K562 (cell line): ENCODE results near the gene GGNBP2. TPM values are rescaled to one million over a fixed set of nuclear protein-coding genes. Genes with fewer than 3 reads are reported as not detected.
A peak's percentile ranks its signal among the peaks of the same experiment; 100 is the strongest.

Source experiments
- ARID1B ChIP-seq: fragments of 450-650 bp; IDR thresholded peaks from 2 replicates; pipeline ENCODE4 v1.6.1; 2016; ENCODE audit warnings: antibody characterized with exemption, mild to moderate bottlenecking, inconsistent platforms
- BRF2 ChIP-seq: IDR thresholded peaks from 3 replicates; pipeline ENCODE4 v1.6.1; 2011; ENCODE audit warnings: borderline replicate concordance, mild to moderate bottlenecking; ENCODE audit not compliant: insufficient read length, insufficient read depth
- CBX8 ChIP-seq: fragments of 200-600 bp; sonication (generic); IDR thresholded peaks from 2 replicates; pipeline ENCODE4 v1.6.1; 2012; ENCODE audit warnings: borderline replicate concordance, mixed run types, low read depth, mild to moderate bottlenecking, moderate library complexity, mixed read lengths, low read length, control low read depth, inconsistent platforms; ENCODE audit not compliant: poor library complexity, severe bottlenecking; ENCODE audit errors: extremely low read depth
- CEBPB ChIP-seq: fragments of 450-650 bp; IDR thresholded peaks from 2 replicates; pipeline ENCODE4 v1.6.1; 2016; ENCODE audit warnings: missing genetic modification characterization, missing compliant biosample characterization
- JUND ChIP-seq, 2 experiments: IDR thresholded peaks; 2 replicates in 1 of 2; 3 replicates in 1 of 2; pipeline ENCODE4 v1.6.1; 2011; ENCODE audit warnings: borderline replicate concordance in 2 of 2, low read depth in 2 of 2, low read length in 2 of 2, improper control_type of control experiment in 1 of 2, missing biosample characterization in 1 of 2, missing genetic modification characterization in 1 of 2, missing genetic modification reagents in 1 of 2
- RAD51 ChIP-seq: fragments of 450-650 bp; IDR thresholded peaks from 2 replicates; pipeline ENCODE4 v1.7.1; 2016; ENCODE audit warnings: low read depth, mild to moderate bottlenecking, borderline replicate concordance
- SLC30A9 ChIP-seq: fragments of 250-450 bp; sonication (Bioruptor Pico); IDR thresholded peaks from 2 replicates; pipeline ENCODE4 v1.8.0; 2022; ENCODE audit warnings: mild to moderate bottlenecking, moderate library complexity
- SMAD1 ChIP-seq: fragments of 150-350 bp; IDR thresholded peaks from 2 replicates; pipeline ENCODE4 v1.6.1; 2014; ENCODE audit warnings: low read length, low read depth; ENCODE audit not compliant: partially characterized antibody
- TEAD1 ChIP-seq, 2 experiments: fragments of 450-650 bp in 1 of 2; sonication (generic) in 1 of 2; formaldehyde crosslinking; IDR thresholded peaks; 2 replicates each; pipeline versions ENCODE4 v1.4.0 to v1.8.0; 2020 to 2022; ENCODE audit warnings: mild to moderate bottlenecking in 2 of 2, missing genetic modification reagents in 1 of 2
- ZNF3 ChIP-seq: fragments of 250-450 bp; sonication (Bioruptor Pico); IDR thresholded peaks from 2 replicates; pipeline ENCODE4 v1.5.0; 2021; ENCODE audit warnings: mild to moderate bottlenecking, moderate library complexity
- polyA plus RNA-seq, 8 experiments: library from polyadenylated mRNA; depleted of rRNA in 4 of 8; stranded (reverse) in 5 of 8; unstranded in 3 of 8; fragments of >200 nt; fragmentation: Nextera tagmentation in 2 of 8; fragmentation: Illumina TruSeq in 1 of 8; extraction: Ambion mirVana in 2 of 8; extraction: Trizol in 1 of 8; gene quantifications; 2 replicates each; pipeline versions ENCODE4 v1.2.1 to v1.2.3, GENCODE V29; 2011 to 2014; ENCODE audit warnings: inconsistent platforms in 1 of 8, missing spikeins in 1 of 8
- total RNA-seq, 7 experiments: library from RNA; depleted of rRNA in 6 of 7; stranded (reverse); fragments of >200 nt in 6 of 7; fragmentation: Illumina TruSeq in 2 of 7; extraction: Trizol in 2 of 7; gene quantifications; 2 replicates each; pipeline versions ENCODE4 v1.2.1 to v1.2.3, GENCODE V29; 2011 to 2021; ENCODE audit warnings: low replicate concordance in 1 of 7
- TF ChIP-seq, protein P1 (sequence below): fragments of 450-650 bp; conservative IDR thresholded peaks from 2 replicates; pipeline ENCODE4 v1.6.1; 2016; ENCODE audit warnings: missing genetic modification characterization, low read depth, mild to moderate bottlenecking, missing compliant biosample characterization, moderate library complexity
- TF ChIP-seq, protein P2 (sequence below): sonication (generic); formaldehyde crosslinking; IDR thresholded peaks from 2 replicates; pipeline ENCODE4 v1.8.1; 2023; ENCODE audit warnings: mild to moderate bottlenecking, missing genetic modification reagents
- TF ChIP-seq, protein P3 (sequence below): sonication (generic); formaldehyde crosslinking; IDR thresholded peaks from 2 replicates; pipeline ENCODE4 v1.8.1; 2023; ENCODE audit warnings: mild to moderate bottlenecking, missing genetic modification reagents
- TF ChIP-seq, protein P4 (sequence below): fragments of 450-650 bp; formaldehyde crosslinking; IDR thresholded peaks from 2 replicates; pipeline ENCODE4 v1.4.0; 2020; ENCODE audit warnings: mild to moderate bottlenecking
- TF ChIP-seq, protein P5 (sequence below): fragments of 450-650 bp; IDR thresholded peaks from 2 replicates; pipeline ENCODE4 v1.6.1; 2018; ENCODE audit warnings: mild to moderate bottlenecking, low read depth; ENCODE audit not compliant: partially characterized antibody

Gene GGNBP2
- total and polyA plus RNA-seq, 9 of the 15 experiments (the other 6 are each of a cell fraction or from before 2014, with no cell fraction given), result 35.7 to 96.6 (median 64.1) TPM

DNA sequence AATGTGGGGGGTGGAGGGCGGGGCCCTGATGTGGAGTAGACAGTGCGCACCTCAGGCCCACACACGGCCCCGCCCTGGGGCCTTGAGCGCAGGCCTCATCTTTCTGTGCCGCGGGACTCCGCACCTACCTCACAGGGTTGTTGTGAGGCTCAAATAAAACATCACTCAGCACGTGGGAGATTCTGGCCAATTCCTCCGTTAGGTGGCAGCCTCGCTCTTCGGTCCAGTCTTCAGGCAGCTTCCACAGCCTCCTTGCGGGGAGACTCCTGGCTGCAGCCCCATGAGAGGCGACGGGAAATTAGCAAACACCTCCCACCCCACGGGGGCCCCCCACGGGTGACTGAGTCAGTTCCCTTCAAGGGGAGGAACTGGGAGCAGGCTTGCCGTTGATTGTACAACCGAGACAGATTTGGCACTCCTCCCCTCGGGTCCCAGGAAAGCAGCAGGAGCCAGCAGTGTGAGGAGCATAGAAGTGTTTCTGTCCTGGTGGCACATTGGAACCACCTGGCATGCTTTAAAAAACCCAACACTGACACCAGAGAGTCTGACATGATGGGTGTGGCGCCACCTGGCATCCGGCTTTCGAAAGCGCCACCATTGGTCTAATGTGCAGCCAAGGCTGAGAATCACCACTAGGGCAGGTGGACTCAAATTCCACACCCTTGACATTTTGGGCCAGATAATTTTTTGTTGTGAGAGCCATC lies 64.2 kb downstream of the GGNBP2 start (continued):
- TF ChIP-seq, protein P1, sequence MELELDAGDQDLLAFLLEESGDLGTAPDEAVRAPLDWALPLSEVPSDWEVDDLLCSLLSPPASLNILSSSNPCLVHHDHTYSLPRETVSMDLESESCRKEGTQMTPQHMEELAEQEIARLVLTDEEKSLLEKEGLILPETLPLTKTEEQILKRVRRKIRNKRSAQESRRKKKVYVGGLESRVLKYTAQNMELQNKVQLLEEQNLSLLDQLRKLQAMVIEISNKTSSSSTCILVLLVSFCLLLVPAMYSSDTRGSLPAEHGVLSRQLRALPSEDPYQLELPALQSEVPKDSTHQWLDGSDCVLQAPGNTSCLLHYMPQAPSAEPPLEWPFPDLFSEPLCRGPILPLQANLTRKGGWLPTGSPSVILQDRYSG, result no peak
- TF ChIP-seq CBX8 (no peak), TEAD1 (CRISPR knock-in tag; IDR thresholded peaks at IDR 0.05) (no peak), CEBPB (tag) (no peak), RAD51 (peak; percentile 55; the same call in 1 of the 2 replicates), ARID1B (no peak), SLC30A9 (CRISPR knock-in tag) (no peak), SMAD1 (no peak), BRF2 (no peak), JUND (IDR thresholded peaks at IDR 0.05; ENCODE audit: borderline replicate concordance, low read depth, low read length) (peak; percentile 17; the same call in 1 of the 2 replicates), JUND (tag; IDR thresholded peaks at IDR 0.05; ENCODE audit: borderline replicate concordance, low read depth, low read length) (no peak; the same call in 2 of the 3 replicates), ZNF3 (CRISPR knock-in tag) (no peak)
- TF ChIP-seq, protein P2, sequence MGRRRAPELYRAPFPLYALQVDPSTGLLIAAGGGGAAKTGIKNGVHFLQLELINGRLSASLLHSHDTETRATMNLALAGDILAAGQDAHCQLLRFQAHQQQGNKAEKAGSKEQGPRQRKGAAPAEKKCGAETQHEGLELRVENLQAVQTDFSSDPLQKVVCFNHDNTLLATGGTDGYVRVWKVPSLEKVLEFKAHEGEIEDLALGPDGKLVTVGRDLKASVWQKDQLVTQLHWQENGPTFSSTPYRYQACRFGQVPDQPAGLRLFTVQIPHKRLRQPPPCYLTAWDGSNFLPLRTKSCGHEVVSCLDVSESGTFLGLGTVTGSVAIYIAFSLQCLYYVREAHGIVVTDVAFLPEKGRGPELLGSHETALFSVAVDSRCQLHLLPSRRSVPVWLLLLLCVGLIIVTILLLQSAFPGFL (CRISPR knock-in tag), result no peak
- TF ChIP-seq, protein P3, sequence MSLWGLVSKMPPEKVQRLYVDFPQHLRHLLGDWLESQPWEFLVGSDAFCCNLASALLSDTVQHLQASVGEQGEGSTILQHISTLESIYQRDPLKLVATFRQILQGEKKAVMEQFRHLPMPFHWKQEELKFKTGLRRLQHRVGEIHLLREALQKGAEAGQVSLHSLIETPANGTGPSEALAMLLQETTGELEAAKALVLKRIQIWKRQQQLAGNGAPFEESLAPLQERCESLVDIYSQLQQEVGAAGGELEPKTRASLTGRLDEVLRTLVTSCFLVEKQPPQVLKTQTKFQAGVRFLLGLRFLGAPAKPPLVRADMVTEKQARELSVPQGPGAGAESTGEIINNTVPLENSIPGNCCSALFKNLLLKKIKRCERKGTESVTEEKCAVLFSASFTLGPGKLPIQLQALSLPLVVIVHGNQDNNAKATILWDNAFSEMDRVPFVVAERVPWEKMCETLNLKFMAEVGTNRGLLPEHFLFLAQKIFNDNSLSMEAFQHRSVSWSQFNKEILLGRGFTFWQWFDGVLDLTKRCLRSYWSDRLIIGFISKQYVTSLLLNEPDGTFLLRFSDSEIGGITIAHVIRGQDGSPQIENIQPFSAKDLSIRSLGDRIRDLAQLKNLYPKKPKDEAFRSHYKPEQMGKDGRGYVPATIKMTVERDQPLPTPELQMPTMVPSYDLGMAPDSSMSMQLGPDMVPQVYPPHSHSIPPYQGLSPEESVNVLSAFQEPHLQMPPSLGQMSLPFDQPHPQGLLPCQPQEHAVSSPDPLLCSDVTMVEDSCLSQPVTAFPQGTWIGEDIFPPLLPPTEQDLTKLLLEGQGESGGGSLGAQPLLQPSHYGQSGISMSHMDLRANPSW (CRISPR knock-in tag), result no peak
- TF ChIP-seq, protein P4, sequence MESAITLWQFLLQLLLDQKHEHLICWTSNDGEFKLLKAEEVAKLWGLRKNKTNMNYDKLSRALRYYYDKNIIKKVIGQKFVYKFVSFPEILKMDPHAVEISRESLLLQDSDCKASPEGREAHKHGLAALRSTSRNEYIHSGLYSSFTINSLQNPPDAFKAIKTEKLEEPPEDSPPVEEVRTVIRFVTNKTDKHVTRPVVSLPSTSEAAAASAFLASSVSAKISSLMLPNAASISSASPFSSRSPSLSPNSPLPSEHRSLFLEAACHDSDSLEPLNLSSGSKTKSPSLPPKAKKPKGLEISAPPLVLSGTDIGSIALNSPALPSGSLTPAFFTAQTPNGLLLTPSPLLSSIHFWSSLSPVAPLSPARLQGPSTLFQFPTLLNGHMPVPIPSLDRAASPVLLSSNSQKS (CRISPR knock-in tag), result no peak
- TF ChIP-seq, protein P5, sequence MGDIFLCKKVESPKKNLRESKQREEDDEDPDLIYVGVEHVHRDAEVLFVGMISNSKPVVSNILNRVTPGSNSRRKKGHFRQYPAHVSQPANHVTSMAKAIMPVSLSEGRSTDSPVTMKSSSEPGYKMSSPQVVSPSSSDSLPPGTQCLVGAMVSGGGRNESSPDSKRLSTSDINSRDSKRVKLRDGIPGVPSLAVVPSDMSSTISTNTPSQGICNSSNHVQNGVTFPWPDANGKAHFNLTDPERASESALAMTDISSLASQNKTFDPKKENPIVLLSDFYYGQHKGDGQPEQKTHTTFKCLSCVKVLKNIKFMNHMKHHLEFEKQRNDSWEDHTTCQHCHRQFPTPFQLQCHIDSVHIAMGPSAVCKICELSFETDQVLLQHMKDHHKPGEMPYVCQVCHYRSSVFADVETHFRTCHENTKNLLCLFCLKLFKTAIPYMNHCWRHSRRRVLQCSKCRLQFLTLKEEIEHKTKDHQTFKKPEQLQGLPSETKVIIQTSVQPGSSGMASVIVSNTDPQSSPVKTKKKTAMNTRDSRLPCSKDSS, result no peak
